CMK (cell line): Measurements from ENCODE around the gene TMCC2.
"Not testable (repeated sequence)": the region's sequence is repeated elsewhere in the genome, so short reads cannot be mapped to it uniquely, and the experiment has no call there.

Experiments
- DNase-seq: peaks from one replicate; pipeline ENCODE4 v3.0.0-alpha.2; 2010; ENCODE audit warnings: low read depth

The TMCC2 gene

DNA sequence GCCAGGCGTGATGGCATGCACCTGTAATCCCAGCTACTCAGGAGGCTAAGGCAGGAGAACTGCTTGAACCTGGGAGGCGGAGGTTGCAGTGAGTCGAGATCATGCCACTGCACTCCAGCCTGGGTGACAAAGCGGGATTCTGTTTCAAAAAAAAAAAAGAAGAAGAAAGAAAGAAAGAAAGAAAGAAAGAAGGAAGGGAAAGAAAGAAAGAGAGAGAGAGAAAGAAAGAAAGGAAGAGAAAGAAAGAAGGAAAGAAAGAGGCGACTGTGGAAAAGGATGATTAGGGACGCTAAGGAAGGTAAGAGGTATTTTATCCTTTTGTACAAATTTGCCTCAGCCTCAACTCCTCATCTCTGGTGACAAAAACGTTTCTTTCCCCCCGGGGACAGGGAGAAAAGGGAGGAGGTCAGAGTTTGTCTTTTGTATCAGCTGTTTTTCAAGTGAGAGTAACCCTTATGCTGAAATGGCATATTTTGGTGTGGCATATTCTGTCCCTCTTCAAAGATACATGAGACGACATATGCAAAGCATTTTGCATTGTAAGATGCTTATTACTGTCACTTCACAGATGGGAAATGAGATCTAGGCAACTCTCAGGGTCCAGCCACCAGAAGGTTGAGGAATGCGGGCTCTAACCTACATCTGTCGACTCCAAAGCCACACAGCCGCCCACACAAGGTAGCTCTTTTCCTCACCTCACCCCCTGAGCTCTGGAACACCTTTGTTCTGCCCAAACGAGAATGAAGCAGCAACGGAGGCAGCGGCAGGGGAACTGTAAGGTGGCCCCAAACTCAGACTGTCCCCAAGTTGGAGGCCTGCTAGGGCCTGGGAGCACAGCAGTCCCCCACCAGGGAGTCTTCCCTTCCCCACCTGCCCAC lies 55.8 kb downstream of the TMCC2 start:
- no peak for DNase-seq

DNA sequence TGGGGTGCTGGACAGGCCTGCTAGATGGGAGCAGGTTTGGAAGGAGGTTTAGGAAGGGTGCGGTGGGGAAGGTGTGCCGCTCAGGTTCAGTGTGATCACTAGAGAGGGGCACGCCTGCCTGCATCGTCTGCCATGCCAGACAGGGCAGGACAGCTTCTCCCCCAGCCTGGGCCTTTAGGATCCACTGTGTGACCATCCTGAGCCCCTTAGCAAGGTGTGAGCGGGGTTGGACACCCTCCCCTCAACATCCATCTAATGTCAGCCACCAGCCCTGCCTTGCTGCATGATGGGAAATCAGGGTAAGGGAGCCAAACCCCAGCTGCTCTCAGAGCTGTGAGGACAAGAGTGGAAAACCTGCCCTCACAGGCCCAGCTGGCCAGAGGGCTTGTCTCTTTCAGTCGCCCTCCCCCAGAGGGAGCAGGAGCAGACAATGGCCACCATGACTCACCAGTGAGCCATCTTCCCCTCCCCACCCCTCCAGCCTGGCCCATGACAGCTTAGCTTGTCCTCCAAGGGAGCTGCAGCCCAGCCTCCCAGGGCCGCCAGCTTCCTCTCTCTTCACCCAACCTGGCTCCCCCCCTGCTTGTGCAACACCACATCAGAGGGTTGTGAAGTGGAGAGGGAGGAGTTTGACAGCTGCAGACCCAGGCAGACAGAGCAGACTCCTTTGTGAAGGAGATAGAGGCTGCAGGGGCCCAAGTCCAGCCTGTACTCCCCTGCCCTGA lies 56.8 kb downstream of the TMCC2 start:
- DNase-seq = no peak

DNA sequence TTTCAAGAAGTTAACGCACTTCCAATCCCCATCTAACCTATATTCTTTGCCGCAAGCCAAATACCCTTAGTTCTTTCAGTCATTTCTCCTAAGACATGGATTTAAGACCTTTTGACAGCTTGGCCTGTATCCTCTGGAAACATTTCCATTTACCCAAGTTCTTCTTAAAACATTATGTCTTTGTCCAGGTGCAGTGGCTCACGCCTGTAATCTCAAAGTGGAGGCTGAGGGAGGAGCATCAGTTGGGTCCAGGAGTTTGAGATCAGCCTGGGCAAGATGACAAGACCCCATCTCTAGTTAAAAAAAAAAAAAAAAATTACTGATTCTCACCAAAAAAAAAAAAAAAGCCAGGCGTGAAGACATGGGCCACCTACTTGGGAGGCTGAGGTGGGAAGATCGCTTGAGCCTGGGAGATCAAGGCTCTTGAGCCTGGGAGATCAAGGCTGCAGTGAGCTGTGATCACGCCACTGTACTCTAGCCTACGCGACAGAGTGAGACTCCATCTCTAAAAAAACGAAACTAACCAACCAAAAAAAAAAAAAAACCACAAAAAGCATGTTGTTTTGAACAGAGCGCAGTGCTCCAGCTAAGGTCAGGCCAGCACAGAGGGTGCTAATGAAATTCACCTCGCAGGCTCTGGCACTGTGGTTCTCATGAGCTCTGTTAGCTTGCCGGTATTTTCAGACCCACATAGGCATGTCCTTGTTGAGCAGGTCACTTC lies 57.8 kb downstream of the TMCC2 start:
- DNase-seq = no peak

DNA sequence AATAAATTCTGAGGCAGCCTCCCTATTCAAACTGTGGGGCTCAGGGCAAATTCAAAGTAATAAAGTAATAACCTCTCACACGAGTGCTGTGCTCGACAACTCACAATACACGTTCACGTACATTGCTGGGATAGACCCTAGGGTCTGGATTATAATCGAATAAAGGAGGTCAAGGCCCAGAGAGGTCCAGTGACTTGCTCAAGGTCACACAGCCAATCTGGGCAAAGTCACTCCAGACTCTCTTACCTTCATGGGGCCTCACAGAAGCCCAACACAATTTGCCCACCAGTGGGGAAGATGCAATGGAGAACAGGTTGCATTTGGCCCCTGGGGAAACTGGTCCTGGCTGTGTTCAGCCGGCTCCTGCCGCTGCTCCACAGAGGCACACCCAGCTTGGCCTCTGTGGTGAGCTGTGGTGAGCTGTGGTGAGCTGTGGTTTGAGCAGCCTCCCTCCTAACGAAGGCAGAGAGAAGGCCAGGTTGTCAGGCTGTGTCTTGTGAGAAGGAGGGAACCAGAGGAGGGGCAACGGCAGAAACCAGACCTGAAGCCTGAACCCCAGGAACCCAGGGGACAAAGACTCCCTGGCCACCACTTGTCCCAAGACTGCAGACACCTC lies 58.7 kb downstream of the TMCC2 start:
- DNase-seq = no peak

DNA sequence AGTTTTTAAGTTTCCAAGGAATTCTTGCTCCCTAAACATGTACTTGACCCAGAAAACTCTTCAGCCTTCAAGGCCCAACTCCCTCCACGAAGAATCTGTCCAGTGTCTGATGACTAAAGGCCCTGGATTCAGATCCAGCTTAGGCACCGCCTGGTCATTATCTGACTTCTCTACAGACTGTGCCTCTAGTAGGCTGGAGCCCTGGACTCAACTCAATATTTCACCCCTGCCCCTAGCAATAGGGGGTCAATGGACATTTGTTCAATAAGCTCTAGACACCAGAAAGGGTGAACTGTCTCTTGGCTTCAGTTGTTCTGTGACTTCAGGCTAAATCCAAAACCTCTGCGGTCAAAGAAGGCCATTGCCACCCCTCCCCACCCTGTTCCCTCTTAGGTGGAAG lies 59.3 kb downstream of the TMCC2 start:
- DNase-seq = no peak

DNA sequence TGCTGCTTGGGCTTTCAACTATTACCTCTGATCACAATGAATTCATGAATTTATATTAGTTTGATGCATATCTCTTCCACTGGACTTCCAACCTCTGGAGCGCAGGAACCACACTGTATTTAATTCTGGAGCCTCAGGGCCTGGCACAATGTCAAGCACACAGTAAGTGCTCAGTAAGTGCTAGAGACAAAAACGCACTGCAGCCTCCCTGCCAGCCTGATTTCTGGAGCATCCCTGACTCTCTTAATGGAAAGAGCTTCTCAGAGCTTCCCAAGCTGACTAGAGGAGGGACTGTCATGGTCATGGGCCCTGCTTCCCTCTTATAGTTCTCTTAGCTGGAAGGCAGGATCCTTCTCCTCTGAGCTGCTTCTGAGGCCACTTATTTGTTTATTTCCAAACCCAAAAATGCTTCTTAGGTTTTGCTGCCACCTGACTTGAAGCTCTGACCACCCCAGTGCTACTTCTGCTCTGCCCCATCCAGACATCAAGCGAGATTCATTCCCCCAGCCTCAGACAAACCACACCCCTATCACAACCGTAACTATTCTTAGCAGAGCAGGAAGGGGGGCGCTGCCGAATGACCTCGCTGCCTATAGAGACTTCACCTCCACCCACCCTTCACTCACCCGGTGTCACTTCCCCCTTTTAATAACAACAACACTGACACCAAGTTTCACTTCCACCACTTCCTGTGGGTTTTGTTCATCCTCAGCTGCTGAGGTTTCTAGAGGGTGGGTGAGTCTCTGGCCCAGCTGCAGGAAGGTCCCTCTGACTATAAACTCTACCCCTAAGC lies 60.2 kb downstream of the TMCC2 start:
- DNase-seq = peak; percentile 45

DNA sequence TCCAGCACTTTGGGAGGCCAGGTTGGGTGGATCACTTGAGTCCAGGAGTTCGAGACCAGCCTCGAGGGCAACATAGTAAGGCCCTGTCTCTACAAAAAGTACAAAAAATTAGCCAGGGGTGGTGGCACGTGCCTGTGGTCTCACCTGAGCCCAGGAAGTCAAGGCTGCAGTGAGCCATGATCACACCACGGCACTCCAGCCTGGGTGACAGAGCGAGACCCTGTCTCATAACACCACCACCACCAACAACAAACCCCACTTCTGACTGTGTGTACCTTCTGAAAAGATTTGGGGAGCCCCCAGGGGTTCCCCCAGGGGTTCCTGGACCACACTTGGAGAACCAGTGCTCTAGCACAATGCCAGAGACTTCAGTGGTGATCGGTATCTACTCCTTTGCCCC lies 63.9 kb downstream of the TMCC2 start:
- DNase-seq = no peak

DNA sequence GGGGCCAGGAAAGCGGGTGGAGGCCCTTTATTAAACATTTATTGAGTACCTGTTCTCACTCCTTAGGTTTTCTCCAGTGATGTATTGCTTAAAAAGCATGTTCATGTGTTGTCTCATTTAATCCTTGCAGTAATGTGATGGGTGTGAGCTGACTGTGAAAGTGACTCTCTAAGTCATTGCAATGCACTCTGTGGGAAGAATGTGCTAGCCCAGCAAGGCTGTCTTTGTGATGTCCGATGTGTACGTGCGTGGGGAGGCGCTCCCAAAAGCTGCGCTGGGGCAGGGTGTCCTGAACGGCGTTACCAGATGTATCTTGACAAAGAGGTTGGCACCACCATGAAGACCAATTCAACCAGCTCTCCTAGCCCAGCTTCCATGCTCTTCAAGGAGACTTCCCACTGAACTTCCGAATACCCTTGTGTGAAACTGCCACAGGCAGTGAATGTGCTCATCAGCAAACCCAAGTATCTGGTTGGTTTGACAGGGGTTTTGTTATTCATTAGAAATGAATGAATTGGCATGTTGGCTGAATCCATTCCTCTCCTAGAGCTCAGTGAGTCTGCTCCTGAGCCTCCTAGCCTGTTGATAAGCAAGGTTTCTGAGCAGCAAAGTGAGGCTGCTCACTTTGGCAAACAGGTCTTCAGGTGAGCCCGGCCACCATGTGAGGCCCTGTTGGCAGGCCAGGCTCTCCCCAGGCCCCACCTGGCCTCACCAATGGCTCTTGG lies 65.8 kb downstream of the TMCC2 start:
- no peak for DNase-seq

DNA sequence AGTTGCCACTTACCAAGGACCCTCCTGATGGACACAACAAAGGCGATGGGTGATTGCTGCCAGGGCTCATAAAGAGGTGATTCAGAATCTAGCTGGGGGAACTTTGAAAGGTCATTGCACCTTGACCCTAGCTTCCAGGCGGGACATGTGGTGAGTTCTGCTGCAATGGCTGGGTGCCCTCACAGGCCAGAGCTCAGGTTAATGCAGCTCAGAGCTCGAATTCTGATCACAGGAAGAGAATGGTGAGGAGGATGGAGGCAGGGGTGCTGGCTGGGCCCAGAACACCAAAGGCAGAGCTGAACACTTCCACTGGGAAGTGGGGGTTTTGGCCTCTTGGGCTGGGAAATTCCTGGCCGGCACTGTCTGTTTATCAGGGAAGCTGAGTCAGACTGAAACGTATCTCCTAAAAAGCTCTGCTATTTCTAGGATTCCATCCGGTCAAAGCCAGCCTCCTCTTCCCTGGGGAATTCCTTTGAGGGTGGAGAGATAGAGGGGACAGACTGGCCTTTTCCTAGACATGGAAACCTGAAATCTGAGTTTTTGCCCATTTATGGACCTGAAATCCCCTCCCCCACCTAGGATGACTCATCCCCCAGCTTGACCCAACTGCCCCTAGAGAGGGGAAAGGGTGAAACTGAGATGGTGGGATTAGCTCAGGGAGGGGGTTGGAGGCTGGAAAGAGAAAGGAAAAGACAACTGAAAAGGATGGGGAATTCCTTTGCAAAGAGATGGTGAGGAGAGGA lies 66.6 kb downstream of the TMCC2 start:
- DNase-seq = no peak

DNA sequence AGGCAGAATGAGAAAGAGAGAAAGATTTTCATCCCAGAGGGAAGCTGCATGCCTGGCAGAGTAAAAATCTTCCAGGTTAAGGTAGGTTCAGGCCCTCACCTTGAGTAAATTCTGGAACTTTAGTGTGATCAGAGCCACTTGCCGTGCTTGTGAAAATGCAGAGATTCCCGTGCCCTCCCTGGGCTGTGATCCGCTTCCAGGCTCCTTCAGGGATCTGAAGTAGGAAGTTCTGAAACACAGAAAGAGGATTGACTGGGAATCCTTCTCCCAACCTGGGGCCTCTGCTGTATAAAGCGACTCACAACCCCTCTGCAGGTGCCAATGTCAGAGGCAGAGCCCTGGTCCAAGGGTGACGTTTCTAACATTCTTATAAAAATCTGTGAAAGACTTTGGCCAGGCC lies 67.2 kb downstream of the TMCC2 start:
- DNase-seq = no peak

DNA sequence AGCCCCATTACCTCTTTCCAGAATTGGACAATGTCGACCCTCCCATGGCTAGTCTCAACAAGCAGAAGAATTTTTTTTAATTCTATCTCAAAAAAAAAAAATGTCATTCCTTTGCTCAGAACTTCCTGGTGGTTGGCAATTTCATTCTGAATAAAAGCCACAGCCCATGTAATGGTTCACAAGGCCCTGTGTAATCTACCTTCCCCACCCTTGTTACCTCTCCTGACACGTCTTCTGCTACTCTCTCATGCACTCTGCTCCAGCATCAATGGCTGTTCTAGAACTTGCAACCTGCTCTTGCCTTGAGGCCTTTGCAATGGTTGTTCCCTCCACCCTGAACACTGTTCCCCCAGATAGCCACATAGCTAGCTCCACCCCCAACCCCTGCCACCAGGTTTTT lies 68.4 kb downstream of the TMCC2 start:
- no peak for DNase-seq

DNA sequence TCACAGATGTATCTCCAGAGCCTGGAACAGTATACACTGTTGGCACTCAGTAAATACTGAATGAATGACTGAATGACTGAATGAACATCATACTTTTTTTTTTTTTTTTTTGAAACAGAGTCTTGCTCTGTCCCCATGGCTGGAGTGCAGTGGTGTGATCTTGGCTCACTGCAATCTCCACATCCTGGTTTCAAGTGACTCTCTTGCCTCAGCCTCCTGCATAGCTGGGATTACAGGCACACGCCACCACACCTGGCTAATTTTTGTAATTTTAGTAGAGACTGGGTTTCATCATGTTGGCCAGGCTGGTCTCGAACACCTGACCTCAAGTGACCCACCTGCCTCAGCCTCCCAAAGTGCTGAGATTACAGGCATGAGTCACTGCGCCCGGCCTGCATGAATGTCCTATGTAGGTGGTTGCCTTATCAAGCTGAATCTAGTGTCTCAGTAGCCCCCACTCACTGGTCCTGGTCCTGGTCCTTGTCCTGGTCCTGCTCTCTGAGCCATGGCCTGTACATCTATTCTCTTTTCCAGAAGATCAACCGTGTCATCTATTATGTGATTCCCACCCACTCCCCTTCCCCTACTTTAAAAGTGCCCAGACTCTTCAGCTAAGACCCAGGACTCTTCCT lies 69.9 kb downstream of the TMCC2 start:
- DNase-seq = not testable (repeated sequence)

DNA sequence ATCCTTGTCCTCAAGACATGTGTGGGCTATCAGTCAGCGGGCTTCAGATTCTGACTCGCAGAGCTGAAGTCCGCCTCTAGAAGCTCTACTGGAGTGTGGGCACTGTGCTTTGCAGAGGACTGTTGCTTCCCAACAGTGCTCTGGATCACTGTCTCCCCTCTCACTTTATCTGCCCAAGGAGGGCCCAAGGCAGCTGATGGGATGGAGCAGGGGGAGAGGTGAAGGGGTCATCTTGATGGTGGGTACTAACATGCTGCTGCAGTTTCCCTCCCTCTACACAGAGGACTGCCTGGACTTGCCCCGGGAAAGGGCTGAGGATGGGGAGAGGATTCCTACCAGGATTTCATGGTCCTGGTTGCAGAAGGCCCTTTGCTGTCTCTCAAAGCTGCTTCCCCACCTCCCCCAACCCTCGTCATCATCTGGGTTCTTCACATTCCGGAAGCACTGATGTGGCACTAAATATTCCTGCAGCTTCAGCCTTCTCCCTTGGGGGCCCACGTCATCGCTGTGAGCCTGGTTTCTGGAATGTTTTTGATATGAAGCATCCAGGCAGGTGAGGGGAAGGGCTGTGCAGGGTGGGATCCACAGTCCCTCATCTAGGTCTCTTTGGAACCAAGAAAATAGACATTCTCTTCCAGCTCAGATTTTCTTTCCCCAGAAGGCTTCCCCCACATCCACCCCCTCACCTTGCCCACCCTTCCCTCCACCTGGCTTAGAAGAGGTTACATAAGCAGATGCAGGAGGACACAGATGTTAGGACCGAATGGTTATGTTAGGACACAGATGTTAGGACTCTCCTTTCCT lies 70.6 kb downstream of the TMCC2 start:
- DNase-seq = no peak

DNA sequence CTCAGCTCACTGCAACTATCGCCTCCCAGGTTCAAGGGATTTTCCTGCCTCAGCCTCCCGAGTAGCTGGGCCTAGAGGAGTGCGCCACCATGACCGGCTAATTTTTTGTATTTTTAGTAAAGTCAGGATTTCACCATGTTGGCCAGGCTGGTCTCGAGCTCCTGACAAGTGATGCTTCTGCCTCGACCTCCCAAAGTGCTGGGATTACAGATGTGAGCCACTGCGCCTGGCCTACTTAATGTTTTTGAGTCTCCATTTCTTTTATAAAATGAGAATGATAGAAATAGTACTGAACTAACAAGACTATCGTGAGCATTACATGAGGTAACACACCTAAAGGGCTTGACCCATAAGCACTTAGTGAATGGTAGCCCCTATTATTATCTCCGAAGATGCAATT lies 72.4 kb downstream of the TMCC2 start:
- no peak for DNase-seq

DNA sequence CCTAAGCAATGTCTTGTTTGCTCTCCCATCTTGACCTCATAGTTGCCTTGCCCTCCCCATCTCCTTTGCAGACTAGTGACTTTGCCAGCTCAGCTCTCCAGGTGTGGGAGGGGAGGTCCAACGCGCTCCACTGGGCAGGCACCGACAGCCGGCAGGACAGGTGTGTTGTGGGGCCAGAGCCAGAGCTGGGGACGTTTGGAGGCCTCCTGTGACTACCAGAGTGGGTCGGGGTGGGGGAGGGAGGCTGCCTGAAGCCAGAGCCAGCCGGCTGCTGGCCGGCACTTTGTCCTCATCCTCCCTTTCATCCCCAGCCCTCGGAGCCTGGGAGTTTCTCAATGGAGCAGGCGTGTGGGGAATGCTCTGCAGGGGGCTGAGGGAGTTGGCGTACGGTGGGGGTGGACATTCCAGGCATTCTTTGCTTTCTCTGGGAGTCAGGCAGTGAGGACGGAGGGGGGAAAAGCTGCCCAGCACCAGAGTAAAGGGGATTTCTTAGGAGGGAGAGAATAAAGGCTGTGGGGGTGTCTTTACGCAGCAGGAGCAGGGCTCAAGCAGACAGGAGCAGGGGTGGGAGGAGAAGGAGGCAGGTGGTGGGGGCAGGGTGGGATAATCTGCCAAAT lies 73.6 kb downstream of the TMCC2 start:
- DNase-seq = no peak

DNA sequence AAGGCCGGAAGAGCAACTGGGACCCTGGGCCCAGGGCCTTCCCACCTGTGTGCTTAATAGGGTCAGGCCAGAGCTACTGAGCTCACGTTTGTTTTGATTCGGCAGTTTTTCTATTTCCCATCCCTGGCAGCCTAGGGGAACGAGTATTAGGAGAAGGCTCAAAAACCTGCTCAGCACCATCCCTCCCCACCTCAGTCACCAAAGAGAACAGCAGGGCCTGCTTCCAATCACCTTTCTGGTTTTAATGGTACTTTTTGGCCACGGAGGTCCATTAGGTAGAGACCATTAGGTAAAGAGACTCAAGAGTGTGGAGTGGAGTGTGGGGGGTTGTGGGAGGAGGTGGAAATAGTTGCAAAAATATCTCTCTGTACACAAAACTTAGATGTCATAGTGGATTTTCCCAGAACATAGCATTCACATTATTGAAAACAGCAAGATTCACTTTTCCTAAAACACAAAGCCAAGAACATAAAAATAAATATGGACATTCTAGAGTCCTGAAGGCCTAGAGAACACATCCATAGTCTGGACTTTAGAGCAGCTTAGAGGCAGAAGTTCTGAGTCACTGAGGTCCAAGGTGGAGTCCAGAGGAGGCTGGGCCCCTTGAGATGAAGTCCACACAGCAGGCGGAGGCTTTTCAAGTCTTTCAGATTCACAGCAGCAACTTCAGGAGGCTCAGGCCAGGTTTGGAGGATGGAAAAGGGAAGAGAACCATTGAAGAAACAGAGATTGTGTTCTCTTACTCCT lies 74.3 kb downstream of the TMCC2 start:
- DNase-seq = no peak

DNA sequence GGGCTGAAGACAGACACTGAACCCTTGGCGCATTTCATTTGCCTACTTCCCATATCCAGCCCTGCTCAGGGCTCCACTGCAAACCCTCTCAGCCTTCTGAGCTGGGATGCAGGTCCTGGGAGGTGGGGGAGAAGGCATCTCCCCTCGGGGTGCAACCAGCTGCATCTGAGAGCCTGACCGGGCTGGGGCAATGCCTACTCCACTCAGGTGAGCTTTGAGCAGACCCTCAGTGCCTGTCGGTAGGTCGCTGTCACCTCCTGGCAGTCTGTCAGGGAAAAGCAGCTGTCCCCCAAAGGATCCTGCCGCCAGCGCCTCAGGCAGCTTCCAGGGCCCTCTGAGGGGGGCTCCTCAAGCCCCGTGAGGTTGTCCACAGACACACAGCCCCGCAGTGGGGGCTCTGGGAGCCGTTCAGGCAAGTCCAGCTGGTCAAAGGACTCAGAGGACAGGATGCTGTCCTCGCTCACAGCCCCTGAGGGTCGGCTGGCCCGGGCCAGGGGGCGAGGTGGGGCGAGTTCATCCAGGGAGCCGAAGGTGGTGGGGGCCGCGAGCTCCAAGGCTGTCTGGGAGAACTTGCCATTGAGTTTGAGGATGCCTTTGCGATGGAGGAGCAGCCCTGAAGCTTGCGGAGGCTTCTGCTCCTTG lies 75.6 kb downstream of the TMCC2 start:
- DNase-seq = no peak
